Erythroblast (primary cell): ENCODE measurements around the gene IL17REL.

Source experiments
- GATA1 ChIP-seq: IDR thresholded peaks from 2 replicates; pipeline ENCODE4 v1.6.1; 2011; ENCODE audit warnings: low read depth, mild to moderate bottlenecking, control low read depth, low read length, moderate library complexity
- POLR2A ChIP-seq: IDR thresholded peaks from 2 replicates; pipeline ENCODE4 v1.6.1; 2011; ENCODE audit warnings: mild to moderate bottlenecking, low read length

DNA sequence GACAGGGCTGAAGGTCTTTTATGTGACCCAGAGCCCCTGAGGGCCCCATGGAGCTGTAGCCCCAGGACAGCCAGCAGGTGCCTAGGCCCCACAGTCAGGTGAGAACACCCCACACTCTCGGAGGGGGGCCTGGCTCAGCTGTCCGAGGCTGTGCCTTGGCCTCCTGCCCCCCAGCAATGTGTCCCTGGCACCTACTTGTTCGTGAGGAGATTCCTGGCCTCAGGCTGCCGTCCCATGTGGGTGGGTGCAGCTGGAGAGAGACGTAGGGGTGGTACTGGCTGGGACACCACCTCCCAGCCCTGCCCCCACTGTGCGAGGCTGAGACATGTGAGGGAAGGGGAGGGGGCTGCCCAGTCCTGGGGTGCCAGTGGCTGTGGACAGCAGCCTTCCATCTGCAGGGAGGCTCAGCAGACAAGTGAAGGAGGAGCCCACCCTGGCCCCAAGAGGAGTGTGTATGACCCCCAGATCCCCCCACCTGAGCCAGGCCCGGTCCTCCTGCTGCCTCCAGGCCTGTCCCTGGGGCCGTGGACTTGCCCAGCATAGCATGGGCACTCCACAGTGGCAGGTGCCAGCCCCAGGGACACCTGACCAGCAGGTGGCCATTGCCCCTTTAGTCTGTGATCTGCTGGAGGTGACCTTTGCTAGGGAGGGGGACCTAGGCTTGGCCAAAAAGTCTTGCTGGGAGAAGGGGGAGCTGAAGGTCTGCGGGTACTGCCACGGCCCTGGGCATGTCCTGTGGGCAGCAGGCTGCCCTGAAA lies 17.0 kb downstream of the IL17REL start:
- TF ChIP-seq POLR2A (no peak), GATA1 (no peak)
